Fibroblast of the conjunctiva (primary cell): ENCODE results near the gene SUZ12.
A peak's percentile ranks its signal among the peaks of the same experiment; 100 is the strongest.
"Not testable (repeated sequence)": the region's sequence is repeated elsewhere in the genome, so short reads cannot be mapped to it uniquely, and the experiment has no call there.

ENCODE experiments used
- DNase-seq: peaks from one replicate; pipeline ENCODE4 v3.0.0-alpha.2; 2010; ENCODE audit warnings: low read depth

Gene SUZ12

DNA sequence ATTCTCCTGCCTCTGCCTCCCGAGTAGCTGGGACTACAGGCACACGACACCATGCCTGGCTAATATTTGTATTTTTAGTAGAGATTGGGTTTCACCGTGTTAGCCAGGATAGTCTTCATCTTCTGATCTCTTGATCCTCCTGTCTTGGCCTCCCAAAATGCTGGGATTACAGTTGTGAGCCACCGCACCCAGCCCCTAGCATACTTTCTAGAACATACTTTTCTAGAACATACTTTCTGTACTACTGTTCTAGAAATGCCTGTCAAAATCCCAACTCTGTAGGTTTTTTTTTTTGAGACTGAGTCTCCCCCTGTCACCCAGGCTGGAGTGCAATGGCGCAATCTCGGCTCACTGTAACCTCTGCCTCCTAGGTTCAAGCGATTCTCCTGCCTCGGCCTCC is 27.3 kb downstream of the SUZ12 start:
- DNase-seq: not testable (repeated sequence)

DNA sequence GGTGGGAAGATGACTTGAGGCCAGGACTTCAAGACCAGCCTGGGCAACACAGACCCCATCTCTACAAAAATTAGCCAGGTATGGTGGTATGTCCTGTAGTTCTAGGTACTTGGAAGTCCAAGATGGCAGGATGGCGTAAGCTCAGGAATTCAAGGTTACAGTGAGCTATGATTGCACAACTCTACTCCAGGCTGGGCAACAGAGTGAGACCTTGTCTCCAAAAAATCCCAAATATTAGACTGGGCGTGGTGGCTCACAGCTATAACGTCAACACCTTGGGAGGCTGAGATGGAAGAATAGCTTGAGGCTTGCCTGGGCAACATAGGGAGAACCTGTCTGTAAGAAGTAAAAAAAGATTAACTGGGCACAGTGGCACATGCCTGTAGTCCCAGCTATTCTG is 30.8 kb downstream of the SUZ12 start:
- no peak for DNase-seq

DNA sequence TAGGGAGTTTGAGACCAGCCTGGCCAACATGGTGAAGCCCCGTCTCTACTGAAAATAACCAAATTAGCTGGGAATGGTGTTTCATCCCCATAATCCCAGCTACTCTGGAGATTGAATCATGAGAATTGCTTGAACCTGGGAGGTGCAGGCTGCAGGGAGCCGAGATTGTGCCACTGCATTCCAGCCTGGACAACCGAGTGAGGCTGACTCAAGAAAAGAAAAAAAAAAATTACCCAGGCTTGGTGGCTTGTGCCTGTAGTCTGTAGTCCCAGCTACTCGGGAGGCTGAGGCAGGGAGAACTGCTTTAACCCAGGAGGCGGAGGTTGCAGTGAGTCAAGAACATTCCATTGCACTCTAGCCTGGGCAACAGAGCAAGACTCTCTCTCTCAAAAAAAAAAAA is 33.6 kb downstream of the SUZ12 start:
- not testable (repeated sequence) for DNase-seq

DNA sequence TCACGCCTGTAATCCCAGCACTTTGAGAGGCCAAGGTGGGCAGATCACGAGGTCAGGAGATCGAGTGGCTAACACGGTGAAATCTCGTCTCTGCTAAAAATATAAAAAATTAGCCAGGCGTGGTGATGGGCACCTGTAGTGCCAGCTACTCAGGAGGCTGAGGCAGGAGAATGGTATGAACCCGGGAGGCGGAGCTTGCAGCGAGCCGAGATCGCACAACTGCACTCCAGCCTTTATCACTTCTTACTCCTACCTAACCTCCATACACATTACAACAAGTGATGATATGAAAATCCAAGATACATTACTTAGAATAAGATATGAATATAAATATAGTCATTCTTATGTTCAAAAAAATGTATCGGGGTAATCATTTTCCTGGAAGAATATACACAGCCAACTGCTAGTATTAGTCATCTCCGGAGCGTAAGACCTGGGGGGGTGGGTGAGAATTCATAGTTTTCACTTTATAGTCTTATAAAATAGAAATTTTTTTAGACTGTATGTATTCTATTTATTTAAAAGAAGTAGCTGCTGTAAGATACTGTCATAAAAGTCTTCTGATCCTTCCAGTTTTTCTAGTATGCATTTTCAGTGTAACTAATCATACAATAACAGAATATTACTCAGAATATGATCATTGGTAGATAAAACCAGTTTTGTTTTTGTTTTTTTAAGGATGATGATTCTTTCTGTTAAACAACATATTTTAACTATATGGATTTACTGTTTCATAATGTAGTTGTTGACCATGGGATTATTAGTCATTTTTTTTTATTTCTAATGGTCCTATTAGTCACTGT is 37.7 kb downstream of the SUZ12 start:
- not testable (repeated sequence) for DNase-seq

DNA sequence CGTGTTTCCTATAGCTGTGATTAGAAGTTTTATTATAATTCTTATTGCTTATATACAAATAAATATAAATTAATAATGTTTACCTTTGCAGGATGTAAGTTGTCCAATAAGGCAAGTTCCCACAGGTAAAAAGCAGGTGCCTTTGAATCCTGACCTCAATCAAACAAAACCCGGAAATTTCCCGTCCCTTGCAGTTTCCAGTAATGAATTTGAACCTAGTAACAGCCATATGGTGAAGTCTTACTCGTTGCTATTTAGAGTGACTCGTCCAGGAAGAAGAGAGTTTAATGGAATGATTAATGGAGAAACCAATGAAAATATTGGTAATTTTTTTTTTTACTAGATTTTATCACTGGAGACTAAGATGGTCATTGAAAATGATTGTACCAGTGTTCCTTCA is 38.6 kb downstream of the SUZ12 start:
- DNase-seq: not testable (repeated sequence)

DNA sequence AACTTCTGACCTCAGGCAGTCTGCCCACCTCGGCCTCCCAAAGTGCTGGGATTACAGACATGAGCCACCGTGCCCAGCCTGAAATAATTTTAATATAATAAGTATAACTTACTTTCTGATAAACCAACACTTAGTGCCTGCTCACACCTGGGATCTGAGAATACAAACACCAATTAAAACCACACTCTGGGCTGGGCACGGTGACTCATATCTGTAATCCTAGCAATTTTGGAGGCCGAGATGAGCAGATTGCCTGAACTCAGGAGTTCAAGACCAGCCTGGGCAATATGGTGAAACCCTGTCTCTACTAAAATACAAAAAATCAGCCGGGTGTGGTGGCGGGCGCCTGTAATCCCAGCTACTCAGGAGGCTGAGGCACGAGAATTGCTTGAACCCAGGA is 55.0 kb downstream of the SUZ12 start:
- DNase-seq: not testable (repeated sequence)

DNA sequence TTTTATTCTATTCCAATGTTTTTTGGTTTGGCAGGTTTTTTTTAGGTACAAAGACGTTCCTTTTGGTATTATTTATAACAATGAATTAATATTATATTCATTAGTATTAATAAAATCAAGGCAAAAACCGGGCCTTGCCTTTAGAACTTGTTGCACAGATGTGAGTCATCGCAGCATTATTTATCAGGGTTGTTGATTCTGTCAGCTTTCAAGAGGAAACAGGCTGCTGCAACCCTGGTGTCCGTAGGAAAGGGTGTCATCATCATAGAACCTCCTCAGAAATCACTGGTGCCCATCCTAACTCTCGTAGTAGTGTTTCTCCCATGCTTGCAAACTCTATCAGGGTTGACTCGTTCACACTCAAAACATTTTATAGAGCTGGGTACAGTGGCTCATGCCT is 60.2 kb downstream of the SUZ12 start:
- DNase-seq: no peak

DNA sequence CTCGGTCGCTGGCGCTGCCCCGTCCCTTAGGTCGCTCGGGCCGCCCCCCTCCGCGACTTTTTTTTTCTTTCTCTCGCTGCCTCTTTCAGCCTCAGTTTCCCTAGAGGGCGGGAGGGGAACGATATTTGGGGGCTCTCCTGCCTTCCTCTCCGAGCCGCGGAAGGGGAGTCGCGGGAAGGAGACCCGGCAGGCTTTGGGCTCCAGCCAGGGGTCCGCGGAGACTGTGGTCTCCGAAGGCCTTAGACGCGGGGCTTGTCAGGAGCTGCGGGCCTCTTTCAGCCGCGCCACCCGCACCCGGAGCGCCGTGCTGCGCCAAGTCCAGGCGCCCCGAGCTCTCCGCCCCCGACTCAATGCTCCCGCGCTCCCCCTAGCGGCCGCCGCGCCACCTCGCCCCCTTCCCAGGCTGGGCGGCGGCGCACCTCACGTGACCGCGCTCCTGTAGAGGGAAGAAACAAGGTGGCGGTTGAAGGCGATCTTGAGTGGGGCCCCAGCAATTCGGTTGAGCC is 70.2 kb downstream of the SUZ12 start, which contains the start of gene LRRC37B:
TSS of gene LRRC37B (plus strand) at position 427 of the 506 bp plus-strand sequence. CDS start 14,010 bp downstream, outside the sequence.
- DNase-seq: peak; percentile 47

DNA sequence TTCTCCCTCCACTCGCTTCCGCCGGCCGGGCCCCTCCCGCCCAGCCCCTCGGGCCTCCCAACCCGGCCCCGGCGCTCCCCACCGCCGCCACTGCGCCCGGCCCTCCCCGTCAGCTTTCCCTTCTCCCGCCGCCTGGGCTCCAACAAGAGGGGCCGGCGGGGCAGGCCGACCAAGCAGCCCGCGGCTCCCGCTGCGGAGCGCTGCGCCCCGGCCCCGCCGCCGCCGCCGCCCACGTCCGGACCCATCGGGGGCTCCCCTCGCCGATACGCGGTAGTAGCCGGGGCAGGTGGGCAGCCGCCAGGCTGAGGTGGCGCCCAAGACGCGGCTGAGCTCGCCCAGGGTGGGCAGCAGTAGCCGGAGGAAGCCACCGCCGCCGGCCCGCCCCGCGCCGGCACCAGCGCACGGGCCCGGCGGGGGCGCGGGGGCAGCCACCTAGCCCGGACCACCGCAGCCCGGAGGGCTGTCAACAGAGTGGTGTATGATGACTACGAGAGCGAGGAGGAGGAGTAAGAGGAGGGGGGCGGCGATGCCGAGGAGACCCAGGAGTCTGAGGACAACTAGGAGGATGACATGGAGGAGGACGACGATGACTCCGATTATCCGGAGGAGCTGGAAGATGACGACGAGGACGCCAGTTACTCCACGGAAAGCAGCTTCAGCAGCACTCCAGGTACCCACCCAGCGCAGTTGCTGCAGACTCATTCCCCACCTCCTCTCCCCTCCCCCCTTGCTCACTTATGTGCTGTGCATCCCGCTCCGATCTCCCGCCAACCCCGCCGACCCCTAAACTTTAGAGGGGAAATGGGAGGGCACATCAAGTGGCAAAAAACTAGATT is 70.9 kb downstream of the SUZ12 start:
- DNase-seq: no peak

DNA sequence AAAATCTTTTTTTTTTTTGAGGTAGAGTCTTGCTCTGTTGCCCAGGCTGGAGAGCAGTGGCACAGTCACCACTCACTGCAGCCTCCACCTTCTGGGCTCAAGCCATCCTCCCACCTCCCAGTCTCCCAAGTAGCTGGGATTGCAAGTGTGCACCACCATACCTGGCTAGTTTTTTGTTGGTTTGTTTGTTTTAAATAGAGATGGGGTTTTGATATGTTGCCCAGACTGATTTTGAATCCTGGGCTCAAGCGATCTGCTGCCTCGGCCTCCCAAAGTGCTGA is 72.4 kb downstream of the SUZ12 start:
- no peak for DNase-seq

DNA sequence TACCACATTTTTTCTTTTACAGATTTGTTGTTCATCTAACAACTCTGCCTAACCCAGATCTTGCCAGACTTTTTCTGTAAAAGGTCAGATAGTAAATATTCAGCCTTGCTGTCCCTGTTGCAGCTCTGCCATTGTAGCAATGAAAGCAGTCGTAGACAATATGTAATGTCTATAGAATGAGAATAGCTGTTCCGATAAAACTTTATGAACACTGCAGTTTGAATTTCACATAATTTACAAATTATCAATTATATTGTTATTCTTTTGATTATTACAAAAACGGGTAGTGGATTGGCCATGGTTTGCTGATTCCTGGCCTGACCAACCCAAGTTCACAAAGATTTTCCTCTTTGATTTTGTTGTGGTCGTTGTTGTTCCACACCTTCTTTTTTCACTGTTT is 73.3 kb downstream of the SUZ12 start:
- no peak for DNase-seq

DNA sequence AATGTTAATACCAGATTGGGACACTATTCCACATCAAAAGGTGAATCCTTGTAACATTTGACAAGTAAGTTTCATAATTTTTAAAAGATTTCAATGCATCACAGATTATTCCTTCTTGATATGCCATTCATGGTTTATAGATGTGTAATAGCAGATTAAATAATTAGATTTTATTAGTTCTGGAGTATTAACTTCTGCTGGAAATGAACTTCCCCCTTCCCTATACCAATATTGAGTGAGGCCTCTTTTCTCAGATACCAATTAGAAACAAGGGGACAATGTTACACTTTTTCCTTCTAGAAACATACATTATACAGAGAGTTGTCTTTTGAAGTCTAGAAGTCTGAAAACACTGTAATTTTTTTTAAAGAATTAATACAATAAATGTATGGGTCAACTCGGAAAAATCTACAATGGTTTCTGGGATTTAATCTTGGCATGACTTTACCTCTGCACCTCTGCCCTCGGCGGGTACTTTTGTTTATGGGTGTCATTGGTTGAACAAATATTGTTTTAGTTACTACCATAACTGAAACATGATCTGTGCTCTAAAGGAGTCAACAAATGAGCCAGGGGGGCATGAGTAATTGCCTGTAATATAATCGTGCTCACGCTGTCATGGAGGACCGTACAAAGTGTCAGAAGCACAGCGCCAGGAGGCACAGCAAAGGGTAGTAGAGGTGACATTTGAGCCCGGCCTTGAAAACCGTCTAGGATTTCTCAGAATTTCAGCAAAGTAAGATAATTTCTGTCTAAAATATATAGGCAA is 78.6 kb downstream of the SUZ12 start:
- no peak for DNase-seq

DNA sequence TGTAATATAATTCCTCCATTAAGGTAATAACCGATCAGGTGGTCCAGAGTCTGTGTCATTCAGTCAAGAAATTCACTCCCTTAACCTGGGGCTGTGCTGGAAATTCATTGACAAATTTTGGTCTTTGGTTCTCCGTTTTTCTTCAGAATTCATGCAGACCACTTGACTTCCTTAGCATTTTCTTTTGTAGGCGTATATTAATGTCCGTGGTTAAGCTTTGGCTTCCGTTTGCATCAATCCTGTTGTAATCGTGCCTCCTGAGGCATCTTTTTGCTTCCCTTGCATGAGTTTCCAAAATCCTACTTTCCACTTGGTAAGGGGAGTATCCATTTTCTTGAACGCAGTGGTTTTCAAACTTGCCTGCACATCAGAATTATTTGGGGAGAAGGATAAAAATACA is 79.4 kb downstream of the SUZ12 start:
- DNase-seq: no peak

DNA sequence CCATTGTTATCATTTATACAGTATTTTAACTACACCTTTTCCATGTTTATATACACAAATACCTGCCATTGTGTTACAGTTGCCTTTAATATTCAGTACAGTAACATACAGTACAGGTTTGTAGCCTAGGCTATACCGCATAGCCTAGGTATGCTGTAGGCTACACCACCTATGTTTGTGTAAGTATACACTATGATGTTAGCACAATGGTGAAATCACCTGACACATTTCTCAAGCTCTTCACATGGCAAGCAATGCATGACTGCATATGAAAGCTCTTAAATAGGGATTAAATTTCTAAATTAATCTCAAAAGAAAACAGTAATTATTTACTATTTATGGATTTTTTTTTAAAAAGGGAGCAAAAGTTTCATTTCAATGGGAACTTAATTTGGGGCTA is 82.4 kb downstream of the SUZ12 start:
- no peak for DNase-seq

DNA sequence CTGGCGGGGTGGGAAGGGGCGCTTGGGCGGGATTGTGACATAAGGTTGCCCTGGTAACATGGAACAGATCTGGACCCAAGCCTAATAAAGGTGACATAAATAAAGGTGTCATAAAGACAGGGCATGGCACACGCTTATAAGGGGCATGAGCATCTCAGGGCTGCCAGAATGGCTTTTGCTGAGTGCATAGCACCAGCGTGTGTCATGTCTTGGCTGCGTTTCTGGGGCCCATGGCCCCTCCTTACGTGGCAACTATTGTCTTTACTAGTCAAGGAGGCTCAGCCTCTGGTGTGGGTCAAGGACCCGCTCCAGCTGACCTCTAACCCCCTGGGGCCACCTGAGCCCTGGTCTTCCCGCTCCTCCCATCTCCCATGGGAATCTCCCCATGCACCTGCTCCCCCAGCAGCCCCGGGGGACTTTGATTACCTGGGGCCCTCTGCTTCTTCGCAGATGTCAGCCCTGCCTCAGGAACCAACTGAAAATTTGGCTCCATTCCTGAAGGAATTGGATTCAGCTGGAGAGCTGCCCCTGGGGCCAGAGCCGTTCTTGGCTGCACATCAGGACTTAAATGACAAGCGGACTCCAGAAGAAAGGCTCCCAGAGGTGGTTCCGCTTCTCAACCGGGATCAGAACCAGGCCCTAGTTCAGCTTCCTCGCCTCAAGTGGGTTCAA is 84.3 kb downstream of the SUZ12 start:
- no peak for DNase-seq

DNA sequence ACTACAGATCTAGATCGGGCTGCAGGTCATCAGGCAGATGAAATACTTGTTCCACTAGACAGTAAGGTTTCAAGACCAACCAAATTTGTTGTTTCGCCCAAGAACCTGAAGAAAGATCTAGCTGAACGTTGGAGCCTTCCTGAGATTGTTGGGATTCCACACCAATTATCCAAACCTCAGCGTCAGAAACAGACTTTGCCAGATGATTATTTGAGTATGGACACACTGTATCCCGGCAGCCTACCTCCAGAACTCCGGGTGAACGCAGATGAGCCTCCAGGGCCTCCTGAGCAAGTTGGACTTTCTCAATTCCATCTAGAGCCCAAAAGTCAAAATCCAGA is 84.8 kb downstream of the SUZ12 start:
- no peak for DNase-seq

DNA sequence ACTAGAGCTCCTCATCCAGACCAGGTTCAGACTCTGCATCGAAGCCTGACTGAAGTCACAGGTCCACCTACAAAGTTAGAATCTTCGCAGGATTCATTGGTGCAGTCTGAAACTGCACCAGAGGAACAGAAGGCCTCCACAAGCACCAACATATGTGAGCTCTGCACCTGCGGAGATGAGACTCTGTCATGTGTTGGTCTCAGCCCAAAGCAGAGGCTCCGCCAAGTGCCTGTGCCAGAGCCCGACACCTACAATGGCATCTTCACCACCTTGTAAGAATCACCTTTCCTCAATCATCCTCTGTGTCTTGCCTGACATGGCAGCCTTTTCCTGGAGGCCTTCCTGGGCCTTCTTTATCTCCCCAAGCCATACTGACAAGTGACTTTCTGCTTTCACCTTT is 85.7 kb downstream of the SUZ12 start:
- not testable (repeated sequence) for DNase-seq

DNA sequence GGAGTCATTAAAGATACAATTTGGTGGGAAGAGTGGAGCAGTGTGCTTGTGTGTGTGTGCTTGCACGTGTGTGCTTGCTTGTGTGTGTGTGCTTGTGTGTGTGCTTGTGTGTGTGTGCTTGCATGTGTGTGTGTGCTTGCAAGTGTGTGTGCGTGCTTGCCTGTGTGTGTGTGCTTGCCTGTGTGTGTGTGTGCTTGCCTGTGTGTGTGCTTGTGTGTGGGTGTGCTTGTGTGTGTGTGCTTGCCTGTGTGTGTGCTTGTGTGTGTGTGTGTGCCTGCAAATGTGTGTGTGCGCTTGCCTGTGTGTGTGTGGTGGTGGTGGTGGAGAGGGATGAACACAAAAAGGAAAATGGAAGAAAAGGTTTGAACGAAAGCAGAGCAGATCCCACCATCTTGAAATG is 90.5 kb downstream of the SUZ12 start:
- not testable (repeated sequence) for DNase-seq

DNA sequence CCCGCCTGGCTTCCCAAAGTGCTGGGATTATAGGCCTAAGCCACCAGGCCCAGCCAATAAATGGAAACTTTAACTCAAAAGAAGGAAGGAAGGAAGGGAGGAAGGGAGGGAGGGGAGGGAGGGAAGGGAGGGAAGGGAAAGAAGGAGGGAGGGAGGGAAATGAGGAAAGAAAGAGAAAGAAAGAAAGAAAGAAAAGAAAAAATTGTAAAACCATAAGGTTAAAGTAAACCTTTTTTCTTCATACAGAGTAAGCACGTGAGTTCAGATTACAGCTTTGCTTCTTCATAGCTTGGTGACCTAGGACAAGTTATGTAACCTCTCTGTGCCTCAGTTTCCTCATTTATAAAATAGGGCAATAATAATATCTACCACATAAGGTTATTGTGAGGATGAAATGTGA is 96.4 kb downstream of the SUZ12 start:
- DNase-seq: no peak

DNA sequence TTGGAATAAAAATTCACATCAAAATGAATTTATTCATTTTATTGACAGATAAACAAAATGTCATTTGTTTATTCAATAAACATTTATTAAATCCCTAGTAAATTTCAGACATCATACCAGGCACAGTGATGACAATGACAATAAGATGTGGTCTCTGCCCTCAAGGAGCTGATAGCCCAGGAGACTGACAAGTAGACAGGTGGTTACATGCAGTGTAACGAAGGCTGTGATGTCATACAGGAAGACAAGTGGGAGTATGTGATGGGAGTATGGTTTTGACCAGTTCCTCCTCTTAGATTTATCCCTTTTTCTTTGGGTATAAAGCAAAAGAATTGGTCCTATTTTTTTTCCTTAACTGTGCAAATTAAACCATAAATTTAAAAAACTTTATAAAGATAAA is 97.0 kb downstream of the SUZ12 start:
- not testable (repeated sequence) for DNase-seq

DNA sequence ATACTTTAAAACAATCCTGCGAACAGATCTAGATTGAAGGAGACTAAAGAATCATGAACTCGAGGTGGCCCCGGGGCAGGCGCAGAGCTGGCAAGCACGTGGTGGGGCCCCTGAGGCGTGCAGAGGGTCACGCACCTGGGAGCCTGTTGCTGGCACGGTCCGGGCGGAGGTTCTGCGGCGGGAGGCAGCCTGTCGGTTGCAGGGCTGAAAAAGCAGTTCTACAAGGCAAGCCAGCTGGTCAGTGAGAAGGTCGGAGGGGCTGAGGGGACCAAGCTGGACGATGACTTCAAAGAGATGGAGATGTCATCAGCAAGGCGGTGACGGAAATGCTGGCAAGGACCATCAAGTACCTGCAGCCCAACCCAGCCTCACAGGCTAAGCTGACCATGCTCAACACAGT is 103.4 kb downstream of the SUZ12 start:
- DNase-seq: not testable (repeated sequence)

DNA sequence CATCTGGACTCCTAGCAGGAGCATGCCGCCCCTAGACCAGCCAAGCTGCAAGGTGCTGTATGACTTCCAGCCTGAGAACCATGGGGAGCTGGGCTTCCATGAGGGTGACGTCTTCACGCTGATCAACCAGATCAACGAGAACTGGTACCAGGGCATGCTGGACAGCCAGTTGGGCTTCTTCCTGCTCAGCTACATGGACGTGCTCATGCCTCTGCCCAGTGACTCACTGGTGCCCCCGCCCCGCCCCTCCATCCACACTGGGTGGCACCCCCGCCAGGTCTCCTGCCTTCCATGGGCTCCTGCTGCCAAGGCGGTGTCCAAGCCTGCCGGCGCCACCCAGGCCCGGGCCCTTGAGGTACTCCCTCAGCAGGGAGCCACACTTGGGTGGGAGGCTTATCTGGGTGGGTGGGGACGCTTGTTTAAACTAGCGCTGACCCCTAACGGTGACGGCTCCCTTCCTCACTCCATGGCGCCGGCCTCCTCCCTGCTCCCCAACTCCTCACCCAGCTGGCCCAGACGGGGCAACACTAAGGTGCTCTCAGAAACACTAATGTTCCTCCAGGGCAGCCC is 104.6 kb downstream of the SUZ12 start:
- not testable (repeated sequence) for DNase-seq
